ENCODE results near the gene TEDC1. TPM values are rescaled to one million over a fixed set of nuclear protein-coding genes. Genes with fewer than 3 reads are reported as not detected.
A peak's percentile ranks its signal among the peaks of the same experiment; 100 is the strongest.

Gene TEDC1
- total RNA-seq, 1 donor from 2014 or later: 3.8 TPM

DNA sequence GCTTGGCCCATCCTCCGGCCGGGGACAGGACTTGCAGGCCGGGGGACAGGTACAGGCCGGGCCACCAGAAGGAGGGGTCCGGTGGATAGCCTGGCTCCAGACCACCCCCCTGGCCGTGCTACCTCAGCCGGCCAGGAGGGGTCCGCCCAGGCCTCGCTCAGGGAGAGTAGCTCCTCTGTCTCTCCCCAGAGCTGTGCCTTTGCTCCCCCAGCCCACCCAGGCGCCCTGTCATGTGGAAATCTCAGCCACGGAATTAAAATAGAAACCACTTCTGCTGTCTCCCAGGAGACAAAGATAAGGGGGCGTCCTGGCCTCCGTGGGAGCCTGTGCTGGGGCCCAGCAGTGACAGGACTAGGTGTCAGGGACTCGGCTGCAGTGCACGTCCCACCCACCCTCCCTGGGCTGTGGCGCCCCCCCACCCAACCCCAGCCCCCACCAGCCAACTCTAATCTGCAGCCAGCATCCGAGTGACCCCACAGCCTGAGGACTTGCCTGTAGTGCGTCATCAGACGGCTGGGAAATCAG, 19.7 kb upstream of the TEDC1 start:
- intact Hi-C loops (cut with DNase I): loop anchor here (5.0 kb wide), 1 partner anchor 379 kb away; no protein-coding TSS in a partner anchor
- DNase-seq (ENCODE audit: low spot score): peak; percentile 90

DNA sequence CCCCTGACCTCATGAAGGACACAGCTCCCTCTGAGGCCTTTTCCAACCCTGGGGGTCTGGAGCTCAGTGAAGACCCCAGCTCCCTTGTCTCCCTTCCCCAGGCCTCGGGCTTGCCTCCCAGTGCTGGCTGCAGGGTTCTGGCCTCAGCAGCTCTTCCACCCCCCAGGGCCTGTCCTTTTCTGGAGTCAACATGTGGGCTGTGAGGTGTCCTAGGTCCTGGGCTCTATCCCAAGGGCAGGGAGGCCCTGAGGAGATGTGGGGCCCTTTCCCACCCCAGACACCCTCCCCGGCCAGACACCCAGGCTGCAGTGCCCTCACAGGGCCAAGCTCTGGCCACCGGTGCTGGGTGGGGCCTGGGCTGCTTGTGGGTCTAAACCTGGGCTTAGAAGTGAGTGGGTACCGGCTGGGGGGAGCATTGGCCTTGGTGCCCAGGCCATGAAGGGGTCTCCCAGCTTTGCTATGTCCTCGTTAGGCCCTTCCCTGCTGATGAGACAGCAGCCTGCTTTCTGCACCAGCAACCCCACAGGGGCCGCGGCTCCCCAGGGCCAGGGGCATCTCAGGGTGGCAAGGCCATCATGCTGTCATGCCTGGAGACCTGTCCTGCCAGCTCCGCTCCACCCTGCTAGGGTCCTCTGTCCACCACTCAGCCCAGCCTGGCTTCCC, 19.1 kb upstream of the TEDC1 start:
- intact Hi-C loops (cut with DNase I): loop anchor here (5.0 kb wide), 1 partner anchor 380 kb away; no protein-coding TSS in a partner anchor
- DNase-seq (ENCODE audit: low spot score): no peak

DNA sequence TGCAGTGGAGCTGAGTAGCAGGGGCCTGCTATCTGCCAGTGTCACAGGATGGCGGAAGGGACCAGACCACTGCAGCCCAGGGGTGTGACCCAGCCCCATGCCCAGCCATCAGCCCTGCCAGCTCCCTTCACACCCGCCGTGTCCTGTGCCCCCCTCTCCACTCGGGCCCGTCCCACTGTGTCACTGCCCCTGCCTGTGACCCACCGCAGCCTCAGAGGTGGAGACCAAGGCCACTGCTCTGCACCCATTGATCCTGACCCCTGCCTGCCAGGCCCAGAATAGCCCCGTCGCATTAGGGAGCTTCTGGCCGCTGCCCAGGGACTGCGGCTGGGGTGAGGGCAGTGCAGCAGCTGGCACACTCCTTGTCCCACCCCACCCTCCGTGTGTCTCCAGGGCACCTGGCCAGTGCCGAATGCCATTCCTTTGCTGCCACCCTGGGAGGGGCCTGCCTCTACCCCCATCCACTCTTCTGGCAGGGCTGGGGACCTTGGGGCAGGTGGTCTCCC, 18.5 kb upstream of the TEDC1 start:
- intact Hi-C loops (cut with DNase I): loop anchor here (5.0 kb wide), 1 partner anchor 380 kb away; no protein-coding TSS in a partner anchor
- DNase-seq (ENCODE audit: low spot score): peak; percentile 89

DNA sequence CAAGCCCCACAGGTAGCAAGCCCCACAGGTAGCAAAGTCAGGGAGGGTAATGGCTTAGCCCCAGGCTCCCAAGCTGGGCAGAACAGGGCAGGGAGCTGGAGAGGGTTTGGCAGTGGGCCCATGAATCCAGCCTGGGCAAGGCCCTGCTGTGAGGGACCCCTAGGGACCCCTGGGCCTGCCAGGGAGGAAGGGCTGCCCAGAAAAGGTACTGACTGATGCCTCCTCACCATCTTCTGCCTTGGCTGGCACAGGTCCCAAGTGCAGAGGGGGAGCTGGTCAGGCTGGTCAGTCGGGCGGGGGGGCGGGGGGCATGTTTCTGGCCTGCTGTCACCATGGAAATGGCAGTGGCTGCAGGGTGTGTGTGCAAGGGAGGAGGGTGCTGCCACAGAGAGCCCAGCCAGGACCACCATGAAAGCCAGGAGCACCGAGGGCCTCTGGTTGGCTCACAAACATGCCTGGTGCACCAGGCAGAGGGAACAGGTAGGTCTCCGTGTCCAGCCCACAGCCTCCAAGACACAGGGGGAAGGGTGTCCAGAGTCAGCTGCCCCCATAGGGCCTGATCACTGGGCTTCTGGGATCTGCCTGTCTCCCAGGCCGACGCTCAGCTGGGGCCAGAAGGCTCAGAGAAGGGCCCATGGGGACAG, 17.9 kb upstream of the TEDC1 start:
- no peak for DNase-seq (ENCODE audit: low spot score)
- intact Hi-C loops (cut with DNase I): loop anchor here (5.0 kb wide), 1 partner anchor 381 kb away; no protein-coding TSS in a partner anchor

DNA sequence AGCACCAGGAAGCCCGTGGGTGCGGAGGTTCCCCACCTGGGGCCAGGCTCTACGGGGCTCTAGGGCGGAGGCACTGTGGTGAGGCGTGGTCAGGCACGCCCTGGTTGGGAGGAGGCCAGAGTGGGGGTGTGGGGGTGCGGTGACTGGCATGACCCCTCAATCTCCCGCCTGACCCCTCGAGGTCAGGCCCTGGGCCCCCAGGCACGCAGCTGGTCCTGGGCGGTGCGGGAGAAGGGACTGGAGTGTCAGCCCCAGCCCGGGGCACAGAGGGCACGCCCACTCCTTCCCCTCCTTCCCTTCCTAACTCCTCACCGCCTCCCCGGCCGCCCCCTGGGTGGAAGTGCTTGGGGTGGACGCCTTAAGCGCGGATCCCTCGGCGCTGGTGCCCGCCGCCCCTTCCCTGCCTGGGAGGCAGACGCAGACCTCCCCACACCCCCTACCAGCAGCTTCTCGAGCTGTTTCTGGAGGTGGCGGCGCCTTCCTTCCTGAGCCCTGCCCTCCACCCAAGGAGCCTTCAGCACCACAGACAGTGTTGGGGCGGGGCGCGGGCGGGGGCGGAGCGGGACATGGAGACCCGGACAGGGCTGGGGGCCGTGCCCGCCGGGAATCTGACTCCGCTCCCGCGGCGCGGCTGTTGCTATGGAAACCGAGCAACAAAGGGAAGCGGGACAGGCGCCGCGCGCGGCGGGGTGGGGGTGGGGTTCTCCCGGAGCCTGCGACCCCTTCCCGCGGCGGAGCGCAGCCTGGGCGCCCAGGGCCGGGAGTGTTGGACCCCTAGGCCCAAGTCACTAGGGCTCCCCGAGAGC, 17.2 kb upstream of the TEDC1 start:
- intact Hi-C loops (cut with DNase I): loop anchor here (2.0 to 5.0 kb wide), 2 partner anchors 17 to 382 kb away; partner anchors contain the start of gene TEDC1
- peak; percentile 96 for DNase-seq (ENCODE audit: low spot score)

DNA sequence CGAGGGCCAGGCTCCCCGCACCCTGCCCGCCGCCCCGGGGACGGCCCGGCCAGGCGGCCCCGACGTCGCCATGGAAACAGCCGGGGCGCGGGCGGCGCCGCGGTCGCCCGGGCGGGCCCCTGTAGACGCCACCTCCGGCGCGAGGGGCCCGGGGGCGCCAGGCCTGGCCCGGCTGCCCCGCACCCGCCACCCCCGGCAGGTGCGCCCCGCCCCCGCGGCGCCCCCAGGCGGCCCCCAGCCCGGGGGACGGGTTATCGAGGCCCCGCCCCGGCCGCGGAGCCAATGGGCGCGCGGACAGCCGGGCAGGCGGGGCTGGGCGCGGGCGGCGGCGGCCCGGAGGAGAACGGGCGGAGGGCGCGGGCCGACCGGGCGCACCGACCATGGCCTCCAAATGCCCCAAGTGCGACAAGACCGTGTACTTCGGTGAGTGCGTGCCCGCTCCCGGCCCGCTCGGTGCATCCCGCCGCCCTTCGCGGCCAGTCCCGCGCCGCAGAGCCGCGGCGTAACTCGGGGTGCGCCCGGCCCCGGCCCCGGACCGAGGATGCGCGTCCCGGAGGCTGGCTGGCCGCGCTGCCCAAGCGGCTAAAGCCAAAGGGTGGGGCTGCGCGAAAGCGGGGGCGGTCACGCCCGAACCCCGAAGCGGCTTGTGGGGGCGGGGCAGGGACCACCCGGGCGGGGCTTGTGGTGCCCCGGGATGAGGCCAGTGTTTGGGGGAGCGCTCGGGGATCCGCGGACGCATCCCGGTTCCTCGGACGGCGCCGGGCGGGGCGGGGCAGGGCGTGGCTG, 16.4 kb upstream of the TEDC1 start, which contains the start of gene CRIP2:
TSS of gene CRIP2 (plus strand) at position 339 of the 786 bp plus-strand sequence. CDS start at position 381, 42 bp downstream.
- intact Hi-C loops (cut with DNase I): loop anchor here (2.0 to 5.0 kb wide), 2 partner anchors 16 to 382 kb away; partner anchors contain the start of gene TEDC1

DNA sequence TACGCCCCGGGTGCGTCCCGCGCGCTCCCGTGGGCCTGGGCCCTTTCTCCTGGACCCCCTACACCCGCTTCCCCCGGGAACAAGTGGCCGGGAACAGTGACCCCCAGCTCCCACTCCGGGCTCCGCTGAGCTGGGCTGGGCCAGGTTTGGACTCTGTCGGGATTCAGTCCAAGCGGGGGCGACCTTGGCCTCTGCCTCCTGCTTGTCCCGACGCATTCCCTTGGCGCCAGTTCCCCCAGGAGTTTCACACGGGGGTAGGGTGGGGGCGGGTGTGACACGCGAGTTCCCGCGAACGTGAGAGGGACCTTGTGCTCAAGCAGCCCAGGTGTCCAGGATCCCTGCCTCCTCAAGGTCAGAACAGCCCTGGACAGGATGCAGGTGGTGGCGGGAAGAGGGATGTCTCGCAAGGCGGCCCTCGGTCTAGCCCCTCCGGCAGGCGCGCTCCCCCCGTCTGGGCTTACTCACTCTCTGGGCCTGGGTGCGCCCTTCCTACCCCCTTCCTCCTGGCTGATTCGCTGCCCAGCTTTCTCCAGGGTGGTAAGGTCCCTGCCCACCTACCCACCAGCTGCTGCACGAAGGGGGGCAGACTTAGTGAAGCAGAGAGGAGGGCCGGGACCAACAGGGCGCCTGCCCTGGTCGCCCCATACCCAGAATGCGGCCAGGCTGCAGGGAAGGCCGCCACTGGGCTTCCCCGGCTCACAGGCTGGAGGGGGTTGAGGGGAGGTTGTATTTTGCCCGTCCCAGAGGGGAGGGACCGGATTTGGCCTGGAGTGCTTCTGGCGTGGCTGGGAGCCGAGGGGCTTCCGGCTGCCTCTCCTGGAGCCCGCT, 15.6 kb upstream of the TEDC1 start:
- DNase-seq (ENCODE audit: low spot score): no peak

More for the DNA sequence above, 16.4 kb upstream of the TEDC1 start, which contains the start of gene CRIP2:
- no peak for DNase-seq (ENCODE audit: low spot score)

DNA sequence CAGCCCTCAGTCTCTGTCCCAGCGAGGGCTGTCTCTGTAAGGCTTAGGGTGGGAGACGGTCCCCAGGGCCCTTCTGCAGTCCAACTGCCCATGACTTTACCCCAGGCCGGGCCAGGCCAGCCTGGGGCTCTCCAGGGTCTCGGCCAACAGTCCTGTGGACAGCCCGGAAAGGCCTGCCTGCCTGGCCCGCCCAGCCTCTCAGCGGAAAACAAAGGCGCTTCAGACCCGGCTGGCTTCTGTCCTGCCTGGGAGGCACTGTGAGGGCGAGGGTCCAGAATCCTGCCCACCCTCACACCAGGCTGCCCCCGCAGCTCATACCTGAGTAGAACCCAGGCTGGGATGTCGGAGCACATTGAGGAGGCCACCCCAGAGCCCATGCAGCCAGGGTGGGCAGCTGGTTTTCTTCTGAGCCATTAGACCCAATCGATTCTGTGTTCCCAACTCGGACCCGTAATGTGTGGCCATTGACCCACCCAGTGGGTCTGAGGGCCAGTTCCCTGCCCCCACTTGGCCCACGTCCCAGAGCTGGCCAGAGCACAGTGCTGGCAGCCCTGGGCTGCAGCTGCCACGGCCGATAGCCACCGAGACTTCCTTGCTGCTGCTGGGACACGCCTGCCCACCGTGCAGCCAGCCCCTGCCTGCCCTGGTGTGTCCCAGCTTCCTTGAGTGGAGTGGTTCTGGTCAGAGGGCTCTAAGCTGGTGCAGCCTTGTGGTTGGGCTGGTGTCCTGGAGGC, 14.8 kb upstream of the TEDC1 start:
- intact Hi-C loops (cut with DNase I): no loop called here
- no peak for DNase-seq (ENCODE audit: low spot score)

More for the DNA sequence above, 15.6 kb upstream of the TEDC1 start:
- intact Hi-C loops (cut with DNase I): loop anchor here (2.0 kb wide), 1 partner anchor 15 kb away; the partner anchor contains the start of gene TEDC1

DNA sequence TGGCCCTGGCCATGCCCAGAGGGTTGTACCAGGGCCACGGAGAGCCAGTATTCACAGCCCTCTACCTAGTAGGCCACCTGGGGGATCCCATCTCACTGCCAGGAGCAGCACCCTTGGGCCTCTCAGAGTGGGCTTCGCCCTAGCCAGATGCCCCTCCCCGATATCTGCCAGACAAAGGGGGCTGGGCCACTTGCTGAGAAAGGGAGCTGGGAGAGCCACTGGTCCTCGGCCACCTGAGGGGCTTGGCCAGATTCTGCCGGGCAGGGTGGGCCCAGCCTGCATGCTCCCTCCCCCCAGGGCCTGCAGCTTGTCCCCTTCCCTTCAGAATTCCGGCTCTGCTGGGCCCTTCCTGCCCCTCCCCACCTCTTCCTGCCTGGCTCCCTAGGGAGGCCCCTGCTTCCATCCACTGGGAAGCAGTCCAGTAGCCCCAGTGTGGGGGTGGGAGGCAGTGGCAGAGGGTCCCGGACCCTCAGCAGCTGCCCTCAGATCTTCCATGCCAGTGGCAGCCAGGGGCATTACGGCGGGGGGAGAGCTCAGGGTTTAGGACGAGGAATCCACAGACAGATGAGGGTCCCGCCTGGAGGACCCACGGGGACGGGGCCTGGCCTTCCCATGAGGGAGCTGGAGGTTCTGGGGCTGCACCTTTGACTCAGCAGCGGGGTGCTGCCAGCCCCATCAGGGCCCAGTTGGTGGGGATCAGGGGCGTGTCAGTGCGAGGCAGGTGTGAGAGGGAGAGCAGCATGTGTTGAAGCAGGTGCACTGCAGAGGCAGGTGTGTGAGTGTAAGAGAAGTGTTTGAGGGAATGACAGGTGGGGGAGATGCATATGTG, 14.0 kb upstream of the TEDC1 start:
- intact Hi-C loops (cut with DNase I): no loop called here
- no peak for DNase-seq (ENCODE audit: low spot score)

DNA sequence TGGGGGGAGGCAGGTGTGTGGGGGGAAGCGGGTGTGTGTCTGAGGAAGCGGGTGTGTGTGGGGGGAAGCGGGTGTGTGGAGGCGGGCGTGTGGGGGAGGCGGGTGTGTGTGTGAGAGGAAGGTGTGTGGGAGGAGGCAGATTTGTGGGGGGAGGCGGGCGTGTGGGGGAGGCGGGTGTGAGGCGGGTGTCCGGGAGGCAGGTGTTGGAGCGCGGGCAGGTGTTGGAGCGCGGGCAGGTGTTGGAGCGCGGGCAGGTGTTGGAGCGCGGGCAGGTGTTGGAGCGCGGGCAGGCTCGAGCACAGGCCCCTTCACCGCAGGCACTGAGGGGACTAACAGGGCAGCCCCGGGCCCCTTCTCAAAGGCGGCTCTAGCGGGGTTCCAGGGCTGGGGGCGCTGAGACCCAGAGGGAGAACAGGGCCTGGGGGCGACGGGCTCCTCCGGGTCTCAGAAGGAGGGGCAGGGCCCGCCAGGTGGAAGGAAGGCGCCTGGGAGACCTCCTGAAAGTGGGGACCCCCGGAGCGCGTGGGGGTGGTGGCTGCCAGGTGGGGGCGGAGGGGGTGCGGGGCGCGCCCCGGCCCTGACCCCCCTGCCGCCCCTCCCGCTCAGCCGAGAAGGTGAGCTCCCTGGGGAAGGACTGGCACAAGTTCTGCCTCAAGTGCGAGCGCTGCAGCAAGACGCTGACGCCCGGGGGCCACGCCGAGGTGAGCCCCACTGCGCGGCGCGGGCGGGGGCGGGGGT, 13.2 kb upstream of the TEDC1 start:
- no peak for DNase-seq (ENCODE audit: low spot score)
- intact Hi-C loops (cut with DNase I): no loop called here

DNA sequence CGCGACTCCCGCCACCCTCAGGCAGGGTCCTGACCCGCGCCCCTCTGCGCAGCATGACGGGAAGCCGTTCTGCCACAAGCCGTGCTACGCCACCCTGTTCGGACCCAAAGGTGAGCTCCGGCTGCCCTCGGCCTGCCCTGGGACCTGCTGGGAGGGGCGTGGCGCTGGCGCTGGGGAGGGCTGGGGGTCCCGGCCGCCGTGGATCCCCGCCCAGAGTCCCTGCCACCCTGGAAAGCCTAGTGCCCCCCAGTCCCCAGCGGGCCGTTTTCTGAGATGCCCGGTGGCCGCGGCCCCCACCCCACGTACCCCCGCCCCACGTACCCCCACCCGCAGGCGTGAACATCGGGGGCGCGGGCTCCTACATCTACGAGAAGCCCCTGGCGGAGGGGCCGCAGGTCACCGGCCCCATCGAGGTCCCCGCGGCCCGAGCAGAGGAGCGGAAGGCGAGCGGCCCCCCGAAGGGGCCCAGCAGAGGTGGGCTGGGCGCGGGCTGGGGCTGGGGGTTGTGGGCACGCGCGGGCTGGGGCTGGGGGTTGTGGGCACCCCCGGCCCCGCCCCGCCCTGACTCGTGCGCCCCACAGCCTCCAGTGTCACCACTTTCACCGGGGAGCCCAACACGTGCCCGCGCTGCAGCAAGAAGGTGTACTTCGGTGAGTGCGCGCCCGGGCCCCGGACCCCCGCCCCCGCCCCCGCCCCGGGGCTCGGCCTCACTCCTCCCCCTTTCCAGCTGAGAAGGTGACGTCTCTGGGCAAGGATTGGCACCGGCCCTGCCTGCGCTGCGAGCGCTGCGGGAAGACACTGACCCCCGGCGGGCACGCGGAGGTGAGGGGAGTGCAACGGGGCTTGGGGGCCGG, 12.4 kb upstream of the TEDC1 start:
- DNase-seq (ENCODE audit: low spot score): no peak
- intact Hi-C loops (cut with DNase I): no loop called here

DNA sequence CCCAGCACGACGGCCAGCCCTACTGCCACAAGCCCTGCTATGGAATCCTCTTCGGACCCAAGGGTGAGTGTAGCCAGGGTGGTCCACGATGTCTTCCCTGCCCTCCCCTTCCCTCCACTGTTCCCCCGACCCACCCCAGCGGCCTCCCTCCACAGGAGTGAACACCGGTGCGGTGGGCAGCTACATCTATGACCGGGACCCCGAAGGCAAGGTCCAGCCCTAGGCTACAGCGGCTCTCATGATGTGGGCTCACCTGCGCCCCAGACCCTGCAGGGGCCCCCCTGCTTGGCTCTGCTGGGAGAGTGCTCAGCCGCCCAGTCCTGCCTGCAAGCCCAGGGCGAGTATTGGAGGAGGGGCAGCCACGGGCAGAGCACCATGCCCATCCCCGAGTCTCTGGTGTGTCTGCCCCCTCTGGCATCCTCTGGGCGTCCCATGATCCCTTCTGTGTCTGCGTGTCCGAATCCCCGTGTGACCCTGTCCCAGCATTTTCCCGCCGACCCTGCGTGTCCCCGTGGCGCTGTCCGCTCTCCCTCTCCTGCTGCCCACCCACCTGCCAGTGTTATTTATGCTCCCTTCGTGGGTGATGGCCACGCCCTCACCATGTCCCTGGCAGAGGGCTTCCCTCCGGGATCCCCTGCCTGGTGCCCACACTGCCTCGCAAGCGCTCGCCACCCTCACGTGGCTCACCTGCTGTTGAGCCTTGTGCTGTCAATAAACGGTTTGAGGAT, 11.5 kb upstream of the TEDC1 start:
- intact Hi-C loops (cut with DNase I): no loop called here

DNA sequence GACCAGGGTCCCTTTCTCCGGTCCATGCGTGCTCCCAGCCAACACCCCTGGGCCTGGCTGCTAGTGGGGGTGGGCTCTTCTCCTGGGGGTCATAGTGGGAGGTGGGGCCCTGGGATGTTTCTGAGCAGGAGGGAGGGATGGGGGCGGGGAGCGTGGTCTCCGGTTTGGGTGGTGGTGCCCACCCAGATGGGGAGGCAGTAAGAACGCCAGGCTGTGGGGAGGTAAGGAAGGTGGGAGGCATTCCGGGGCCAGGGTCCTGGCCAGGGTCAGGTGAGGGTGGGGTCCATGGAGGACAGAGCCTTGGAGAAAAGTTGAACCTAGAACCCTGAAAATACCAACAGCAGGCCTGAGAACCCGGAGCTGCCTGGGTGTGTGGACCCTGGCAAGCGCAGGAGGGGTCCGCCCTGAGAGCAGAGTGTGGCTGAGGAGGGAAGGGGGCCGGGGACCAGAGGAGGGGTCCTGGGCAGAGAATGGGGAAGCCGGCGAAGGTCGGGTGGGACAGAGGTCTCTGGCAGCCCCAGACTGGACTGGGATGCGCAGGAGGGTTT, 10.8 kb upstream of the TEDC1 start:
- intact Hi-C loops (cut with DNase I): no loop called here
- no peak for DNase-seq (ENCODE audit: low spot score)

More for the DNA sequence above, 11.5 kb upstream of the TEDC1 start:
- DNase-seq (ENCODE audit: low spot score): no peak
